KOPT-K1 (cell line): ENCODE data around the gene KLHL29.

Experiments
- H3K27ac ChIP-seq: fragments of 200-600 bp; sonication (generic); 2 replicates; pipeline ENCODE4 v1.5.1; 2016; ENCODE audit warnings: antibody characterized with exemption, mild to moderate bottlenecking, low read depth, low read length; ENCODE audit not compliant: poor library complexity, severe bottlenecking
- H3K36me3 ChIP-seq: fragments of 200-600 bp; sonication (generic); 2 replicates; pipeline ENCODE4 v1.5.1; 2017; ENCODE audit warnings: antibody characterized with exemption, mild to moderate bottlenecking, low read length, moderate library complexity; ENCODE audit not compliant: insufficient read depth
- H3K9me3 ChIP-seq: fragments of 200-600 bp; sonication (generic); 2 replicates; pipeline ENCODE4 v1.5.1; 2017; ENCODE audit warnings: antibody characterized with exemption, low read length, mild to moderate bottlenecking; ENCODE audit not compliant: insufficient read depth, poor library complexity, severe bottlenecking

The KLHL29 gene

DNA sequence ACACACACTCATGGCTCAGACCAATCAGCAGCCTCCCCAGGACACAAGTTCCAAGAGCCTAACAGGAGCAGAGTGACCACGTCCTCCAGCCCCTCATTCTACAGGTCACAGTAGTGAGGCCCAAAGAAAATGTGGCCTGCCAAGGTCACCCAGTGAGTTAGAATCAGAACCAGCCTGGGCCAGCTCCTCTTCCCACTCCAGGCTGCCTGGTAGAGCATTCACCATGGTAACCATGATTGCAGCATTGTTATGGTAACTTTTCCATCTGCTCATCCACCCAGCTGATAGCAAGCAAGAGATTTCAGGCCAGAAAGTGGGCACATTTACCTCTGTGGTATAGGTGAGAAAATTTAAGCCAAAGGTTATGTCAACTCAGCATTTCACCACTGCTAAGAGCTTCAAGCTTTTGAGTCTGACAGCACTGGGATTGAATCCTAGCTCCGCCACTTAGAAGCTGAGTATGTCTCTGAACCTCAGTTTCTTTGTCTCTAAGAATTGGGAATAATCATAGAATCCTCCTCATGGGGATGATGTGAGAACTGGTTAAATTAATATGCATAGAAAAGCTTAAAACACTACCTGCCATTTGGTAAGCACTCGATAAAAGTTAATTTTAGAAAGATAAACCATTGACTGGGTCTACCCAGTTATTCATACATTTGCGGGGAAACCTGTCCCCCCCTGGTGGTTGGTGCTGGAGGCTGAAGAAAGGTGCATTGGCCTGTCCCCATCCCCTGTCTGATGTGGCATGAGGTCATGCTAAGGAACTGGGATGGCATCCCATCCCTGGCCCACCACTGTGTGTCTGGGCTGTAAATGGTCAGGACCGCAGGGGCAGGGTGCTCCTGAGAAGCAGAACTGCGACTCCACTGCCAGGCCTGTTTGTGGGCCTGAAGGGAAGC lies 181.5 kb downstream of the KLHL29 start:
- Histone ChIP-seq H3K9me3 (no peaks in the 10 kb centered on the region), H3K36me3 (no peaks in the 10 kb centered on the region), H3K27ac (no peak overlapping the region)

DNA sequence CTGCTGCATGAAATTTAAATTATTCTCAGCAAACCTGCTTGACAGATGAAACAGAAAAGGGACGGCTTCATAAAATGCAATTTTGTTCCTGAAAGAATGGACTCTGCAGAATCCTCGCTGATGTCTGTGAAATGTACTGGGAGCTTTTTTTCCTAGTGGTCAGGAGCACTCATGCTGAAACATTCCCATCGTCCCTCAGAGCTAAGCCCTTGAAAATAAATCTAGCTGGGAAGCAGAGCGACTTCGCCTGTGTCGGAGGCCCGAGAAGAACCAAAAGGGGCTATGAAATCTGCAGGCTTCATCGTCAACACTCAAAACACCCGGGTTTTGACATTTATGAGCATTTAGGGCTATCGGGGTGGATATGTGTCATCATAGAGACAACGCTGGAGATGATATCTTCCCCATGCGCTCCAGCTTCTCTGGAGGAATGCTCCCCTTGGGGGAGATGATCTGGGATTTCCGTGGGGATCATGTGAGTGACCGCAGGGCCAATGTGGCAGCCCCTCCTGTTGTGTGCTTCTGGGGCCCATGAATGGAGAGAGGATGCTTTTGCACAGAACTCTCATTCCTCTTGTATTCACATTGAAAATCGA lies 182.3 kb downstream of the KLHL29 start:
- H3K9me3 ChIP-seq: no peaks in the 10 kb centered on the region
- H3K27ac ChIP-seq: no peak overlapping the region
- H3K36me3 ChIP-seq: no peaks in the 10 kb centered on the region

DNA sequence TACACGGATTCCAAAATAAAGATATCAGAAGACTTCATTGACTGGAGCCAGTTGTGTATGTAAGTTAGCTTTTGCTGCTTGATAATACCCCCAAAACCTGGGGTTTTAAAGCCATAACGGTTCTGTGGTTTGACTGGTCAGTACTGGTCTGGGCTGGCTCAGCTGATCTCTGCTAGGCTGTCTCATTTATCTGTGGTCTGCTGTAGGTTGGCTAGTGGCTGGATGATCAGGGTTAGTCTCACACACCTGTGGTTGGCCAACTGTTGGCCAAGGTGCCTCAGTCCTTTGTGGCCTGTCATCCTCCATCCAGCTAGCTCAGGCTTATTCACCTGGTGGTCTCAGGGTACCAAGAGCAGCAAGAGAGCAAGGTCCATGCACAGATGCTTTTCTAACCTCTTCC lies 183.2 kb downstream of the KLHL29 start:
- Histone ChIP-seq H3K27ac (no peak overlapping the region), H3K9me3 (no peaks in the 10 kb centered on the region), H3K36me3 (no peaks in the 10 kb centered on the region)

DNA sequence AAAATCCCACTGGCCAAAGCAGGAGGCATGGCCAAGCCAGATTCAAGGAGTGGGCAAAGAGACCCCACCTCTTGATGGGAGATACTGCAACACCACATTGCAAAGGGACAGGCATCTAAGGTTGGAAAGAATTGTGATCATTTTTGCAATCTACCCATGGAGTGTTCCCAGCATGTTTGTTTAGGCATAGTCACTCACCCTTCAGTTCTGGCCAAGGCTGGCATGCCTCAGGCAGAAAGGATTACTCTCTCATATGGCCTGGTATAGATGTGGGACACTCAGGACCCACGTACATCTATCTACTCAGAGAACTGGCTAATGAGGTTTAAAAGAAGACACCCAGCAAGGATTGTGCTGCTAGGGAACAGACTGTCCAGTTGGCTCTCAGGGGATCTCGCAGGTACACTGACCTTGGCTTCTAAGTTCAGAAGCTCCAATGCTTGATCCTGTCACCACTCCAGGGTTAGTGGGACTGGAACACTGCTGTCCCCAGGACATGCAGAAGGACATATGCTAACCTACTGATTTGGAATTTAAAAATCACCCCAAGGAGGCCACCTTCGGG lies 183.7 kb downstream of the KLHL29 start:
- Histone ChIP-seq H3K36me3 (no peaks in the 10 kb centered on the region), H3K27ac (no peak overlapping the region), H3K9me3 (no peaks in the 10 kb centered on the region)

DNA sequence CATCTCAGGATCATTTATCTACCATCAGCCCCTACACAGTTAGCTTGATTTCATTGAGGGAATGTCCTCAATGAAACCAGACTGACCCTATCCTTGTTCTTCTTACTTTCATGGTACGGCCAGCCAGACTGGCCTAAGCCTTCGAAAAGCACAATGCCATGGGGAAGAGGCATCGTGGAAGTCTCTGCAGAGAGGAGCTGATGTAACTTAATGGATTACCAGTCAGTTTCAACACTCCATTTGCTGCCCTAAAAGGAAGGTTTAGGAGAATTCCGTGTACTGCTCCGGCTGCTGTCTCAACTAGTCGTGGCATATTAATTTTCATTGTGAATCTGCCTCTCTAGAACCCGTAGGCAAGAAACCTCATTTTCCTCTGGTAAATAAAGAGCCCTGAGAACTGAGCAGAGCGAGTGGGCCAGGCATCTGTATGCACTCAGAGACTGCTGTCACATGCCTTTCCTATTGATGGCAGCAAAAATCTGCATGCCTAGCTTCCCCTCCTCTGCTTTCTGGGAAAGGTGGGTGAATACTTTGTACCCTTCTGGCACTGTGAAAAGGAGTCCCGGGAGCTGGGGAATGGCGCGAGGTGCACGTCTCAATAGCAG lies 184.9 kb downstream of the KLHL29 start:
- H3K27ac ChIP-seq: no peak overlapping the region
- no peaks in the 10 kb centered on the region for H3K9me3 ChIP-seq
- no peaks in the 10 kb centered on the region for H3K36me3 ChIP-seq

DNA sequence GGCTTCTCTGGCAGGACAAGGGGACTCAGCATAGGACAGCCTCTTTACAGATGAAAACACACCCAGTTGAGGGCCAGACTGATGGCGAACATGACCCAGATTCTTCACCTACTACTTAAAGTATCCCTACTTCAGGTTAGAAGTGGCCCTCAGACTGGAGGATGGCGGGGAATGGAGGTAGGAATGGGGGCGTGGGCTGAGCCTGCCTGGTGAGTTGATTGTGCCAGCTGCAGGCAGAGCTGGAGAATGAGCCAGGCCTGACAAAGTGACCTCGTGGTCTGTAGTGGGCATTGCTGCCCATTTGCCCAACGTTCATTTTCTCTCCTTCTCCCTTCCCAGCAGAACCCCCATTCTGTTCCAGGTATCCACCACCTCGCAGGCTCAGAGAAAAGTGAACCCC lies 186.1 kb downstream of the KLHL29 start:
- no peaks in the 10 kb centered on the region for H3K36me3 ChIP-seq
- no peaks in the 10 kb centered on the region for H3K9me3 ChIP-seq
- no peak overlapping the region for H3K27ac ChIP-seq

DNA sequence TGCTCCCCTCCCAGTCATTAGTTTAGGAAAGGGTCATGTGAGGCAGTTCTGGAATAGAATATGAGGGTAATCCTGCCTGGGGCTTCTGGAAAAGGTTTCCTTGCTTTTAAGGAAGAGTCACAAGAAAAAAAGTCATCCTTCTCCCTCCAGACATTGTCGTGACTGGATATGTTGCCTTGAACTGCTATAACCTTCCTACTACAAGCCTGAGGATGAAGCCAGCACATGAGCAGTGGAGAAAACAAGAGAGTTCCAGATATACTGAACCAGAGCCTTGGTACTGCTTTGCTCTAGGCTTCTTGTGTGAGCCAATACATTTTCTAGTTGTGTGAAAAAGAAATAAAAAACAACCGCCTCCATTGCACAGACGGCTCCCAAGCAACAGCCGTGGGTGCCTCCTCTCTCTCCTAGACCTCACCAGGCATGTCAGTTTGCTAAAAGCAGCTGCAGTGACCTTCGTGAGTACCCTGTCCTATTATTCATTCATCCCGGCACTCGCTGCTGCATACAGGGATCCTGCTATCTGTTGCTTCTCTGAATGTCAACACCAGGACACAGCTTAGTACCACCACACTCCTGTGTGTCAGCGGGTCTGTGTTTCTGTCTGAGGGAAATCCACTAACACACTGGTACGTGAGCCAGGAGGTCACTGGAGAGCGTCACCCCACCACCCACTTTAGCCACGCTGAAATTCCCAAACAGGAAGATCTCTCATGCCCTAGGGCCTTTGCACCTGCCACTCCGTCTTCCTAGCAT lies 186.7 kb downstream of the KLHL29 start:
- Histone ChIP-seq H3K27ac (no peak overlapping the region), H3K36me3 (no peaks in the 10 kb centered on the region), H3K9me3 (no peaks in the 10 kb centered on the region)

DNA sequence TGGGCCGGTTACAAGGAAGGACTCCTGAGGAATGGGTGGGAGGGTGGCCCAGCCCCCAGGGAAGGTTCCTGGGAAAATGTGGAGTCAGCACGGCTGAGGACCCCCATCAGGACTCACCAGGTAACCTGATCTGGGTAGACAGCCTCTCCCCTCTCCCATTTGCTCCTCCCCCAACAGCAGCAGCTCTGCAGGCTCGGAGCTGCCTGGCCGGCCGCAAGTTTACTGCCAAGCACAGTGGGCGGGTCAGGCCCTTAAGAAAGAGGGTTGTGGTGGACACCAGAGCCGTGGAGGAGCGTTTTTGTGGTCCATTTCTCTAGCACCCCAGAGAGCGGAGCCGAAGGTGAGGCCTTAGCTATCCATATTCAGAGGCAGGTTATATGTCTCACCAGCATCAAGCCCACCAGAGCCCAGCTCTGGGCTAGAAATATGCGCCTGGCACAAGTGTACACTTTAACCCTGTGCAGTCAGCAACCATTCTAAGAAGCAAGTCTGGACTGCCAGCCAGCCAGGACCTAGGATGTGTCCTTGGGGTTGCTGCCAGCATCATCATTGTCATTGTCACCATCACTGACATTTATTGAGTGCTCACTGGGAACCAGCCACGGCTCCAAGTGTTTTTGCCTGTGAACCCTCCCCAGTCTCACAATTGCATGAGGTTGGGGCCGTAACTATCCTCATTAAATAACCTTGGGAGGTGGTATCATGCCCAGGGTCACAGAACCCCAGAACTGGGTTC lies 190.1 kb downstream of the KLHL29 start:
- Histone ChIP-seq H3K36me3 (no peaks in the 10 kb centered on the region), H3K27ac (no peak overlapping the region), H3K9me3 (no peaks in the 10 kb centered on the region)

DNA sequence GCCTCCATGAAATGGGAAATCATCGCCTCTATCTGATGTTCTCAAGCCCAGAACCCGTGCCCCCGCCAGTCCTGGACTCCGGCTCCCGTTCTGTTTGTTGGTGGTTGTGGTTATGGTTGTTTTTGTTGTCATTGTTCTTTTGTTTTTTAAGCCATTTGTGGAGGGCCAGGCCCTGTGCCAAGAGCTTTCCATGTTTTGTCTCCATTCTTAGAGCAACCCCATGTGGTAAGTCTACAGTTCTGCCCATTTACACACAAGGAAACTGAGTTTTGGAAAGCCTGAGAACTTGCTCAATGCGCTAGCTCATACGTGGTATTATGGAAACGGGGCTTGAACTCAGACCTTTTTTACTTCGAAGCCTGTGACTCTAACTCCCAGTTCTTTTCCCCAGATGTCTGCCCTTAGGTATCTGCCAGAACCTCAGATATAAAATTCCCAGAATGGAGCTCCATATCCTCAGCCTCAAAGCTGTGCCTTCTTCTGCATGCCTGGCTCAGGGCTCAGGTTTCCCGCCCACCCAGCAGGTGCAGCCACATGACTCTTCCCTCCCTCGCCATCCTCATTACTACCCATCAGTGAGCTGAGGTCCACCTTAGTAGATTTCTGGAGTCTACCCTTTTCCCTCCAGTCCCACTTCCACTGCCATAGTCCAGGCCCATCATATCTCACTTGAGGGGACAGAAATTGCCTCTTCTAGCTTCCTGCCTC lies 194.1 kb downstream of the KLHL29 start:
- H3K36me3 ChIP-seq: no peaks in the 10 kb centered on the region
- no peak overlapping the region for H3K27ac ChIP-seq
- no peaks in the 10 kb centered on the region for H3K9me3 ChIP-seq

DNA sequence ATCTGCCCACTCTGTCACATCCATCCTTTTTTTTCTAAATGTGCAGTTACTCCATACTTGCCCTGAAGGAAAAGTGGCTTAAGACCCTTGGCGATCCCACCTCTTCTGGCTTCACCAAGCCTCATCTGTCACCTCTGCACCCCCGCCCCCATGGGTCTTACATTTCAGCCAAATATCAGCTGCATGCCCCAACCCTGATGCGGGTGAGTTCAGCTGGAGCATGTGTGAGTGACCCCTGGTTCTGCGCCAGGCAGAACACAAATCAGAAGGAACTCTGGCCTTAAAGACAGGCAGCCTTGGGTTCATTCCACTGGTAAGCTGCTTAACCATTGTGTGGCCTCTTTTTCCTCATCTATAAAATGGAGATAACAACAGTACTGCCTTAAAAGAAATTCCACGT lies 194.7 kb downstream of the KLHL29 start:
- Histone ChIP-seq H3K36me3 (no peaks in the 10 kb centered on the region), H3K9me3 (no peaks in the 10 kb centered on the region), H3K27ac (no peak overlapping the region)

DNA sequence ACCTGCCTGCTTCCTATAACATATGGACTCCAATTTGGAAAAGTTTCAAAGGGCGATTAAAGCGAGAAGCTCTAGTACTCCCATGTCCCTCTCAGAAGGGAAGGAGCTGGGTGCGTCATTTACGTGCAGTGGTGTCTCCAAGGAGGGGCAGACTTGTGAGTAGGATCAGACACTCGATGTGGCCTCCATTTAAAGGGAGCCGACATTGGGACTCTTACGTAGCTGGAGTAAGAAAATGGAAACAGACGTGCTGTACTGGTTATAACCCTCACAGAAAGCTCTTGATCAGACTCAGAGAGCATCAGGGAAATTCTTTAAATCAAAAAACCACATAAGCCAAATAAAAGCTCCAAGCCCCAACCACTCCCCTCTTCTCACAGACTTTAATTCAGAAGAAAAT lies 198.5 kb downstream of the KLHL29 start:
- Histone ChIP-seq H3K27ac (no peak overlapping the region), H3K9me3 (no peaks in the 10 kb centered on the region), H3K36me3 (no peaks in the 10 kb centered on the region)

DNA sequence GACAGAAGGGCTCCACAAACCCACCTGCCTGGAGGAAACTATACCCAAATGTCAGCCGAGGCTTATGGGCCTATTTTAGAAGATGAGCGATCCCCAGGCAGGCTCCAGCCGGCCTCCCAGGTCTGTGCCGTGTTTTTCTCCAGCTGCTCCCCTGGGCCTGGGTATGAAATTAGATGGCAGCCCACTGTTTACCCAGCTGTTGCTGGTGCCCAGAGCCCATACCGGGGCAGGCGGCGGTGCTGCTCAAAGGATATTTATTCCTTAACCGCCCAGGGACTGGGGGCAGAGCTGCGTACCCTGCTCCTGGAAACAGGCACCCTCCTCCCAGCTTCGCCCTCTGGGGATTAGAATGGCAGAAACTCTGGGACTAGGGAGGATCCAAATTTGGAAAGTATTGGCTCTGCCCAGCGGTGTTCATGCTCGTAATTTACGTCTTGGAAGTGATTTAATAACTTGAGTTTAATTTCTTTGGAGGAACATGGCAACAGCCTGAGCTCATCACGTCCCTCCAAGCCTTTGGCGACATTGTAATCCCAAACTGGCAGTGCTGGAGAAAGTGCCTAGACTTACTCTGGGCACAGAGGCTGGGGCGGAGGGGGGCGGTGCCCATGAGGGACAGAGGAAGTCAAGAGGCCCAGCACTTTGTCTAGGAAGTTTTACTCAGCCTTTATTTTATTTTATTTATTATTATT lies 199.2 kb downstream of the KLHL29 start:
- Histone ChIP-seq H3K27ac (no peak overlapping the region), H3K9me3 (no peaks in the 10 kb centered on the region), H3K36me3 (no peaks in the 10 kb centered on the region)

DNA sequence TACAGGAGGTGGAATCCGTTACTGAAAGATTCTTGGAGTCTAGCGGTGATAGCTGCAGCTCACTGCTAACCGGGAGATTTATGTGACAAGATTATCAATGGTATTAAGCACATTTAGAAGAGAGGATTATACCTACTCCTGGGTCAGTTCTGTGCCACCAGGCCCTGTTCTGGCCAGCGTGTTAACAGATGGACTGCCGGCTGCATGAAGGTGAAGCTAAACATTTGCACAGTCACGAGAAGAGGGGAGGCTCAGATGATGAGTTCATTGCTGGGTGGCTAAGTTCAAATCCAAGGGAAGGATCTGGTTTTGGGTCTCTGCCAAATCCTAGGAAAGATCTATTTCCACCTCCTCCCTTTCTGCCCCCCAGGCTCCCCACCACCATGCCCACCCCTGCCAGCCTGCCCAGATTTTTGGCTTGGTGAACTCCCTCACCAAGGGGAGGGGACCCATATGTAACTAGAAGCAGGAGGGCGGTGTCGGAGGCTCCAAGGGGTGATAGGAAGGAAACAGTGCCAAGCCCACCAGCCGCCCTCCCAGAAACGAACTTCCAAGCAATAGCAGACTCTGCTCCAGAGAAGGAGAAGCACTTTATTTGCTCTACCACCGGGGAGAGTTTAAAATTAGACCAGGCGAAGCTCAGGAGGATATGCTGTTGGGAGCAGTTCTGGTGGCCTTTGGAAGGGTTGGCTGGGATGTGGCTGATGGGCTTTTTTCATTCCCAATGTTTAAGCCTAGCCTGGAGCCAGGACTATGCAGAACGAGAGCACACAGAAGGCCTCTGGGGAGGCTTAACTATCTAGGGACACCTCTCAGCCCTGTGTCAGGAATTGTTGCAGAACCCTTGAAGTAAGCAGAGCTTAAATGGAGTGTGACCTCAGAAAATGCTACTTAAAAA lies 200.5 kb downstream of the KLHL29 start:
- H3K27ac ChIP-seq: no peak overlapping the region
- no peaks in the 10 kb centered on the region for H3K36me3 ChIP-seq
- H3K9me3 ChIP-seq: no peaks in the 10 kb centered on the region
